Measurements from ENCODE around the gene G6PD.
"Not testable (repeated sequence)": the region's sequence is repeated elsewhere in the genome, so short reads cannot be mapped to it uniquely, and the experiment has no call there.

Gene G6PD

GRCh38 chrX:154515090-154515965, 31.3 kb downstream of the G6PD start:
- peak; percentile 50 for DNase-seq (ENCODE audit: low spot score)

GRCh38 chrX:154513716-154514115, 32.9 kb downstream of the G6PD start:
- no peak for DNase-seq (ENCODE audit: low spot score)

- no peak for DNase-seq (ENCODE audit: low spot score)
Observed at GRCh38 chrX:154512879-154513553, 33.6 kb downstream of the G6PD start.

GRCh38 chrX:154511761-154512160, 34.9 kb downstream of the G6PD start:
- DNase-seq (ENCODE audit: low spot score), result no peak

- no peak for DNase-seq (ENCODE audit: low spot score)
Observed at GRCh38 chrX:154509455-154509854, 37.2 kb downstream of the G6PD start.

- DNase-seq (ENCODE audit: low spot score), result no peak
Observed at GRCh38 chrX:154508384-154508745, 38.3 kb downstream of the G6PD start.

- no peak for DNase-seq (ENCODE audit: low spot score)
Observed at GRCh38 chrX:154507673-154508383, 38.8 kb downstream of the G6PD start.

GRCh38 chrX:154506483-154507332, 39.9 kb downstream of the G6PD start:
- DNase-seq (ENCODE audit: low spot score), result no peak

GRCh38 chrX:154505734-154506133, 40.9 kb downstream of the G6PD start:
- DNase-seq (ENCODE audit: low spot score), result no peak

GRCh38 chrX:154502989-154503388, 43.7 kb downstream of the G6PD start:
- no peak for DNase-seq (ENCODE audit: low spot score)

GRCh38 chrX:154502098-154502497, 44.5 kb downstream of the G6PD start:
- no peak for DNase-seq (ENCODE audit: low spot score)

GRCh38 chrX:154501423-154501822, 45.2 kb downstream of the G6PD start:
- not testable (repeated sequence) for DNase-seq (ENCODE audit: low spot score)

- not testable (repeated sequence) for DNase-seq (ENCODE audit: low spot score)
Observed at GRCh38 chrX:154496591-154497137, 50.0 kb downstream of the G6PD start.

- peak; percentile 79 for DNase-seq (ENCODE audit: low spot score)
Observed at GRCh38 chrX:154495472-154495922, 51.1 kb downstream of the G6PD start.

- DNase-seq (ENCODE audit: low spot score), result no peak
Observed at GRCh38 chrX:154494715-154495114, 51.9 kb downstream of the G6PD start.

GRCh38 chrX:154490414-154491083, 56.1 kb downstream of the G6PD start, which contains the start of gene SLC10A3:
Gene SLC10A3 (minus strand): TSS chrX:154490629. CDS start chrX:154488940, 1,689 bp downstream.
- peak; percentile 95 for DNase-seq (ENCODE audit: low spot score)

GRCh38 chrX:154490021-154490413, 56.6 kb downstream of the G6PD start:
- DNase-seq (ENCODE audit: low spot score), result peak; percentile 63

GRCh38 chrX:154489182-154489581, 57.5 kb downstream of the G6PD start:
- no peak for DNase-seq (ENCODE audit: low spot score)

GRCh38 chrX:154488336-154489075, 58.1 kb downstream of the G6PD start:
- no peak for DNase-seq (ENCODE audit: low spot score)
